BJ (cell line): ENCODE measurements around the gene STXBP4. TPM values are rescaled to one million over a fixed set of nuclear protein-coding genes. Genes with fewer than 3 reads are reported as not detected.

Experiments
- CTCF ChIA-PET: fragments of 350-600 bp; formaldehyde crosslinking; extraction: SDS; loops from one replicate; lab custom pipeline; 2021; ENCODE audit warnings: antibody characterized with exemption, inconsistent platforms; lab: Yijun Ruan, JAX
- POLR2A ChIA-PET: fragments of 300-600 bp; sonication (Branson Sonifier 250); formaldehyde crosslinking; extraction: SDS; loops from one replicate; lab custom pipeline; 2021; ENCODE audit warnings: antibody characterized with exemption; lab: Charles Lee
- DNase-seq: peaks from one replicate; pipeline ENCODE4 v3.0.0-alpha.2; 2011; ENCODE audit warnings: low read depth
- H3K27me3 ChIP-seq: 2 replicates; pipeline ENCODE4 v1.6.0; 2011; ENCODE audit warnings: low read length; ENCODE audit not compliant: control insufficient read depth, insufficient read depth
- H3K36me3 ChIP-seq: 2 replicates; pipeline ENCODE4 v1.5.1; 2011; ENCODE audit warnings: low read length; ENCODE audit not compliant: control insufficient read depth, insufficient read depth
- H3K4me3 ChIP-seq: 2 replicates; pipeline ENCODE4 v1.5.1; 2011; ENCODE audit warnings: low read depth, mild to moderate bottlenecking, control low read depth, low read length
- polyA plus RNA-seq: library from polyadenylated mRNA; depleted of rRNA; stranded (reverse); fragments of >200 nt; gene quantifications from 2 replicates; pipeline ENCODE4 v1.2.3, GENCODE V29; 2011
- TF ChIP-seq, protein P1 (sequence below): IDR thresholded peaks from 2 replicates; pipeline ENCODE4 v1.5.1; 2011; ENCODE audit warnings: low read depth, mild to moderate bottlenecking, control low read depth, inconsistent platforms, low read length, moderate library complexity; ENCODE audit not compliant: insufficient read depth

STXBP4 gene
- polyA plus RNA-seq, 1 experiment: 1.8 TPM

DNA sequence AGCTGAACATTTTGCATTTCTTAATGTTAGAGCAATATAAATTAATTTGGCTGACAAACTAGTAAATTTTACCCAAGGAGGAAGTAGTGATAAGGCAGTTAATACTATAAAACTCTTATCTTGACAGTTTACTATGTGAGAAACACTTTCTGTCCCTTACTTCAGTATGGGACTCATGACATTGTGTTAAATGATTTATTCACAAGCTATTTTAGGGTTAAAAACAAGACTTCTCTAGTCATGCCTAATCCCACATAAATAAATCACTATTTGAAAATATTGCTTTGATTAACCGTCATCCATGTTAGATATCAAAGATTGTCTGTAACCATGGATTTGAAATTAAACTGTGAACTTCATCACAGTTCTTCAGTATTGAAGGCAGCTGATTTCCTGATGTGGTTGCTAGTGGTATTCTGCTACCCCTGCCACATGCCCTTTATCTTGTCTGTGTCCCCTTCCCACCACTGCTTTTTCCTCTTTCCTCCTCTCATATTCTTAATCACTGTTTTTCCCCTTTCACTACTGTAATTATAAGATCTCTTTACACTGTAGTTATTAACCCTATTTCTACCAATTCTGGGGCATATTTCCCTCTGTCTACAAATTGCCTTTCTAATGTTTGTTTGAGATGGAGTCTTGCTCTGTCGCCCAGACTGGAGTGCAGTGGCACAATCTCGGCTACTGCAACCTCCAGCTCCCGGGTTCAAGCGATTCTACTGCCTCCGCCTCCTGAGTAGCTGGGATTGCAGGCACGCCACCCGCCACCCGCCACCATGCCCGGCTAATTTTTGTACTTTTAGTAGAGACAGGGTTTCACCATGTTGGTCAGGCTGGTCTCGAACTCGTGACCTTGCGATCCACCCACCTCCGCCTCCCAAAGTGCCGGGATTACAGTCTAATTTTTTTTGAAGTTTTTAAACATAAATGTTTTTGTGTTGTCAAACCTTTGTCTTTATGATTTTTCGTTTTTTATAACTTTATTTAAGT lies 95.6 kb downstream of the STXBP4 start:
- DNase-seq: no peak
- no peaks in the 10 kb centered on the region for H3K27me3 ChIP-seq
- TF ChIP-seq, protein P1, sequence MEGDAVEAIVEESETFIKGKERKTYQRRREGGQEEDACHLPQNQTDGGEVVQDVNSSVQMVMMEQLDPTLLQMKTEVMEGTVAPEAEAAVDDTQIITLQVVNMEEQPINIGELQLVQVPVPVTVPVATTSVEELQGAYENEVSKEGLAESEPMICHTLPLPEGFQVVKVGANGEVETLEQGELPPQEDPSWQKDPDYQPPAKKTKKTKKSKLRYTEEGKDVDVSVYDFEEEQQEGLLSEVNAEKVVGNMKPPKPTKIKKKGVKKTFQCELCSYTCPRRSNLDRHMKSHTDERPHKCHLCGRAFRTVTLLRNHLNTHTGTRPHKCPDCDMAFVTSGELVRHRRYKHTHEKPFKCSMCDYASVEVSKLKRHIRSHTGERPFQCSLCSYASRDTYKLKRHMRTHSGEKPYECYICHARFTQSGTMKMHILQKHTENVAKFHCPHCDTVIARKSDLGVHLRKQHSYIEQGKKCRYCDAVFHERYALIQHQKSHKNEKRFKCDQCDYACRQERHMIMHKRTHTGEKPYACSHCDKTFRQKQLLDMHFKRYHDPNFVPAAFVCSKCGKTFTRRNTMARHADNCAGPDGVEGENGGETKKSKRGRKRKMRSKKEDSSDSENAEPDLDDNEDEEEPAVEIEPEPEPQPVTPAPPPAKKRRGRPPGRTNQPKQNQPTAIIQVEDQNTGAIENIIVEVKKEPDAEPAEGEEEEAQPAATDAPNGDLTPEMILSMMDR: no peak
- no peaks in the 10 kb centered on the region for H3K36me3 ChIP-seq
- POLR2A ChIA-PET: no interaction called here
- no peak overlapping the region for H3K4me3 ChIP-seq
- CTCF ChIA-PET: interaction anchor here (1.1 kb wide), 1 partner anchor 9 kb away, joined by 5 read pairs; no protein-coding TSS in a partner anchor

DNA sequence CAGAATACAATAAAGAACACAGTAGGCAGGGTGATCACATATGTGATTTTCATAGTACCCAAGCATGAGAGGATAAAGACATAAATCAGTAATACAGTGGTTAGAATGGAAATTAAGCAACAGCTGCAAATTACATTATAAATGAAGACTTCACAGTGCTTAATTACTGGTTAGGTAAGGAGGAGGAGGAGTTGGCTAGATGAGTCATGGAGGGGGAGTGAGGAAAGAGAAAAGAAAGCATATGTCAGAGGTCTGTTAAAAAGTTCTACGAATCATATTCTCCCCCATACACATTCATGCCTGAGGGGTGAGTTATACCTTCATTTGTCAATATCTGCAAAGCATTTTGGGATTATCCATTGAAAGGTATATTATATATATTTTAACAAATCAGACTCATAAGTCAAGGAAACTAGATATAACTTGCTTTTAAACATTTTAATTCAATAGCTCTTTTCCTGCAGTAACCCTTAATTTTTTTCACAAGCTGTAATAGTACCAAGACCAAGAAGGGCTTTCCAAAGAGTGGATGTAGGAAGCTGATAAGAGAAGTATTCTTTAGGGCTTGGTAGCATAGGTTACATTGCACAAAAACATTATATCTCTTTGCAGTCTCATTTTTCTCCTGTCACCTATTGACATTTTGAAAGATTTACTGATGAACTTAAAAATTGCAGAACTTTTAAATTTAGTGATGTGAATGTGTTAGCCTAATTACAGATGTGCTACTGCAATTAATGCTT lies 99.3 kb downstream of the STXBP4 start:
- Histone ChIP-seq H3K4me3 (no peak overlapping the region), H3K36me3 (no peaks in the 10 kb centered on the region), H3K27me3 (no peaks in the 10 kb centered on the region)
- POLR2A ChIA-PET: no interaction called here
- TF ChIP-seq, protein P1: no peak
- DNase-seq: no peak
- CTCF ChIA-PET: no interaction called here

DNA sequence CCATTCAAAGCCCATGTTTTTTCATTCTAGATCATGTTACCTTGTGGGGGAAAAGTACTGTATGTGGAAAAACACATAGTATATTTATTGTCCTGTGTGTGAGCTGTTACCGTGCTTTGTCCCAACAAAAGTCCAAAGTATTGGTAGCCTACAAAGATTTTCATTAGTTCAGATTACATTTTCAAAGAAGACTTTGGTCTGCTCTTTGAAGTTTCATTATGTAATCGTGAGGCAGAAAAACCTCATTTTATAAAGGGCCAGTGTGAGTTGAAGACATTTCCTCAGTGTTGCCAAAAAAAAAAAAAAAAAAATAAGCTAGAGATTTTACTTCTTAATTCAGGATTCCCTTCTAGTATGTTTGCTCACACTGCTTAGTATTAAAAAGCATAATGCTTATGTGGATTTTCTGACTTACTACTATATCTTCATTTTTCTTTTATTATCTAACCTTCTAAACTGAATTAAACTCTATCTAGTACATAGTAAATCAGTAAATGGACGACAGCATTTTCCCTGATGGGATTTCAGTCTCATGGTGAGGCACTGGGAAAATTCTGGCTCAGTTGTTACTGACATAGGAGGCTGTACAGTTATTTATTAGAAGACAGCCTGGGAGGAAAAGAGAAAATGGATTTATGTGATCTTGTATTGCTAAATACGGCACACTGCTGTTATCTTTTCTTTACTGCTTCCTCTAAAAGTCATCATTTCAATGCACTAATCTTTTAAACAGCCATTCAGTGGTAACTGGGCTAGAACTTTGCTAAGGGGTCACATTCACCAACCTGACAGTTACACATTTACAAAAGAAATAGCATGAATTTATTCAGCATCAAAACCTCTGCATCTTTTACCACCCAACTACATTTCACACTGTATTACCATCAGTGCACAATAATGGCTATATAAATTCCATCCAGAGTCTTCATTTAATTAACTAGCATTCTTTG lies 100.6 kb downstream of the STXBP4 start:
- H3K4me3 ChIP-seq: no peak overlapping the region
- CTCF ChIA-PET: interaction anchor here (0.7 kb wide), 1 partner anchor 144 kb away, joined by 3 read pairs; no protein-coding TSS in a partner anchor
- H3K27me3 ChIP-seq: no peaks in the 10 kb centered on the region
- DNase-seq: no peak
- POLR2A ChIA-PET: interaction anchor here (0.6 kb wide), 1 partner anchor 93 kb away, joined by 5 read pairs; no protein-coding TSS in a partner anchor
- no peaks in the 10 kb centered on the region for H3K36me3 ChIP-seq
- TF ChIP-seq, protein P1: no peak

DNA sequence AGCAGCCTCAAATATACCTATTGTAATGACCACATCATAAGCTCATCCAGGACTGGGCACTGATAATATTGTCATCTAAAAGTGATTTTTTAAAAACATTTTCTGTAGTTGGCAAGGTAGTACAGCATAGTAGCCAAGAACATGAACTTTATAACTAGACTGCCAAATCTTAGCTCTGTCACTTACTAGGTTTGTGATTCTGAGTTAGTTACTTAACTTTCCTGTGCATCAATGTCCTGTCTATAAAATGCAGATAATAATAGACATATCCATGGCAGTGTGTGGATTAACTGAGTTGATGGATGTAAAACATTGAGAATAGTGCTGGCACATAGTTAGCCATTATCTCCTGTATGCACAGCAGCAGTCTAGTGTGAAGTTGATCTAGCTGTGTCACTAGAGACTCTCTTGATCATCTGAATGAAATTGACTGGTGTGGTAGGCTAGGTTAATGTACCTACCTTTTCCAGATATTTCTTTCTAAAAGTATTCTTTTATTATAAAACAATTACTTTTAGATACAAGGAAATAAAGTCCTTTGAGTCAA lies 101.5 kb downstream of the STXBP4 start:
- TF ChIP-seq, protein P1: no peak
- CTCF ChIA-PET: interaction anchor here (0.7 kb wide), 1 partner anchor 143 kb away, joined by 3 read pairs; no protein-coding TSS in a partner anchor
- no peak for DNase-seq

More for the DNA sequence above, 101.5 kb downstream of the STXBP4 start:
- H3K36me3 ChIP-seq: no peaks in the 10 kb centered on the region
- no peaks in the 10 kb centered on the region for H3K27me3 ChIP-seq
- POLR2A ChIA-PET: interaction anchor here (0.6 kb wide), 1 partner anchor 93 kb away, joined by 5 read pairs; no protein-coding TSS in a partner anchor
- H3K4me3 ChIP-seq: no peak overlapping the region
